Mesothelial cell of epicardium (in vitro differentiated cells): Measurements from ENCODE around the gene DZANK1. TPM values are rescaled to one million over a fixed set of nuclear protein-coding genes. Genes with fewer than 3 reads are reported as not detected.
"Not testable (repeated sequence)": the region's sequence is repeated elsewhere in the genome, so short reads cannot be mapped to it uniquely, and the experiment has no call there.

Source experiments
- DNase-seq, 2 experiments: peaks; one replicate each; pipeline ENCODE4 v3.0.0; 2021; ENCODE audit warnings: low spot score in 2 of 2; ENCODE audit not compliant: unreplicated experiment in 2 of 2
- H3K27ac Mint-ChIP-seq: 2 replicates; pipeline ENCODE4 v1.8.0; 2021; ENCODE audit warnings: mixed read lengths
- H3K27me3 Mint-ChIP-seq: 2 replicates; pipeline ENCODE4 v1.8.0; 2021; ENCODE audit warnings: low read depth, mixed read lengths
- H3K36me3 Mint-ChIP-seq: 2 replicates; pipeline ENCODE4 v1.8.0; 2021; ENCODE audit warnings: mixed read lengths
- H3K4me1 Mint-ChIP-seq: 2 replicates; pipeline ENCODE4 v1.8.0; 2021; ENCODE audit warnings: mixed read lengths
- H3K4me3 Mint-ChIP-seq: 2 replicates; pipeline ENCODE4 v1.8.0; 2021; ENCODE audit warnings: mild to moderate bottlenecking, moderate library complexity, mixed read lengths
- H3K9me3 Mint-ChIP-seq: 2 replicates; pipeline ENCODE4 v1.8.0; 2021; ENCODE audit warnings: mixed read lengths
- total RNA-seq: library from RNA; stranded (reverse); gene quantifications from 3 replicates; pipeline ENCODE4 v1.2.1, GENCODE V29; 2021
- TF ChIP-seq, protein P1 (sequence below): fragments of 200-600 bp; sonication (generic); IDR thresholded peaks from one replicate; pipeline ENCODE4 v1.5.0; 2021; ENCODE audit warnings: antibody characterized with exemption; ENCODE audit not compliant: unreplicated experiment

The DZANK1 gene
- total RNA-seq, 1 donor from 2014 or later, result 7.2 TPM

DNA sequence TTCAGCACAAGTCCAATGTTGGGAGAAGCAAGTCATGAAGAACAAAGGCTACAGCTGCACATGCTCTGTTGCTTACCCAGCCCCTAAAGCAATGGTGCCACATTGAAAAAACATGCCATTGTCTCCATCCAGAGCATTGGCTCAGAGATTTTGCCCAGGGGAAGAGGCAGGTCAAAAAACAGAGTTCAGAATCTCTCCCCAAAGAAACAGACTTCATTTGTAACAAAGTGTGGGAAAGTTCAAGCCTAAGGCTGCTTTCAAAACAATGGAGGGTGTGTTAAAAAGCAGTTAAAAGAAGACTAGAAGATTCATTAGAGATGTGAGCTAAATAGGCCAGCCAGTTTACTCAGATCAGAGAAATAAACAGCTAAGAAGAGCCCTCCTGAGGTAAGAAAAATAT lies 63.6 kb downstream of the DZANK1 start:
- TF ChIP-seq, protein P1, sequence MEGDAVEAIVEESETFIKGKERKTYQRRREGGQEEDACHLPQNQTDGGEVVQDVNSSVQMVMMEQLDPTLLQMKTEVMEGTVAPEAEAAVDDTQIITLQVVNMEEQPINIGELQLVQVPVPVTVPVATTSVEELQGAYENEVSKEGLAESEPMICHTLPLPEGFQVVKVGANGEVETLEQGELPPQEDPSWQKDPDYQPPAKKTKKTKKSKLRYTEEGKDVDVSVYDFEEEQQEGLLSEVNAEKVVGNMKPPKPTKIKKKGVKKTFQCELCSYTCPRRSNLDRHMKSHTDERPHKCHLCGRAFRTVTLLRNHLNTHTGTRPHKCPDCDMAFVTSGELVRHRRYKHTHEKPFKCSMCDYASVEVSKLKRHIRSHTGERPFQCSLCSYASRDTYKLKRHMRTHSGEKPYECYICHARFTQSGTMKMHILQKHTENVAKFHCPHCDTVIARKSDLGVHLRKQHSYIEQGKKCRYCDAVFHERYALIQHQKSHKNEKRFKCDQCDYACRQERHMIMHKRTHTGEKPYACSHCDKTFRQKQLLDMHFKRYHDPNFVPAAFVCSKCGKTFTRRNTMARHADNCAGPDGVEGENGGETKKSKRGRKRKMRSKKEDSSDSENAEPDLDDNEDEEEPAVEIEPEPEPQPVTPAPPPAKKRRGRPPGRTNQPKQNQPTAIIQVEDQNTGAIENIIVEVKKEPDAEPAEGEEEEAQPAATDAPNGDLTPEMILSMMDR, result no peak
- no peaks in the 10 kb centered on the region for H3K4me1 Mint-ChIP-seq

GRCh38 chr20:18401305-18401704 lies 65.5 kb downstream of the DZANK1 start:
- peaks cover 25% of the 10 kb centered on the region for H3K9me3 Mint-ChIP-seq
- no peak overlapping the region for H3K4me3 Mint-ChIP-seq
- H3K36me3 Mint-ChIP-seq, result peaks cover 38% of the 10 kb centered on the region
- no peaks in the 10 kb centered on the region for H3K27me3 Mint-ChIP-seq
- no peak for DNase-seq
- H3K4me1 Mint-ChIP-seq, result peaks cover 5% of the 10 kb centered on the region
- H3K27ac Mint-ChIP-seq, result no peak overlapping the region
- TF ChIP-seq, protein P1, result no peak

More for the DNA sequence above, 63.6 kb downstream of the DZANK1 start:
- Mint-ChIP-seq H3K27me3 (no peaks in the 10 kb centered on the region), H3K36me3 (peaks cover 37% of the 10 kb centered on the region), H3K27ac (no peak overlapping the region), H3K9me3 (peaks cover 25% of the 10 kb centered on the region), H3K4me3 (no peak overlapping the region)
- no peak for DNase-seq

DNA sequence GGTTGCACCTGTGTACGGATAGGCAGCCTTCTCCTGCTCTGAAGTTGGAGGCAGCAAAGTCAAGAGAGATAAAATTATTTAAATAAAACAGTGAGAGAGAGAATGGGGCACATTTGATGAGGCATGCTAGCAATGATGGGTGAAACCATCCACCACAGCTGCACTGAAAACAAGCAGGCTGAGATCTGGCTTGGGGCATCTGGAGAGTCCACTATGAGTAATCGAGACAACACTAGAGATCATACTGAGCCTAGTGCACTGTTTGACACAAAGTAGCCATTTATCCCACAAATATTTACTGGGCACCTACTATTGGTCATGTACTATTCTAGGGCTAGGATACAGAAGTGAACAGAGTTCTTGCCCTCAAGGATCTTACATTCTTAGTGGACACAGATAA lies 66.4 kb downstream of the DZANK1 start:
- H3K9me3 Mint-ChIP-seq, result peaks cover 23% of the 10 kb centered on the region
- no peak overlapping the region for H3K4me3 Mint-ChIP-seq
- H3K27me3 Mint-ChIP-seq, result no peaks in the 10 kb centered on the region
- no peak for DNase-seq
- no peak overlapping the region for H3K27ac Mint-ChIP-seq
- TF ChIP-seq, protein P1, result no peak
- H3K36me3 Mint-ChIP-seq, result peaks cover 38% of the 10 kb centered on the region
- H3K4me1 Mint-ChIP-seq, result peaks cover 5% of the 10 kb centered on the region

DNA sequence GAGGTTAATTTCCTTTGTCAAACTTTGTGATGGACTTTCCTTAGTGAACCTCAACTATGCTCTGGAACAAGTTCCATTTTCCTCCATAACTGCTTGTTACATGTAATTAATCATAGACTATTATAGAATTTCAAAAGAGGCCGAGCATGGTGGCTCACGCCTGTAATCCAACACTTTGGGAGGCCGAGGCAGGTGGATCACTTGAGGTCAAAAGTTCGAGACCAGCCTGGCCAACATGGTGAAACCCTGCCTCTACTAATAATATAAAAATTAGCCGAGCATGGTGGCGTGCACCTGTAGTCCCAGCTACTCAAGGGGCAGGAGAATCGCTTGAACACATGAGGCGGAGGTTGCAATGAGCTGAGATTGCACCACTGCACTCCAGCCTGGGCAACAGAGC lies 68.1 kb downstream of the DZANK1 start:
- Mint-ChIP-seq H3K9me3 (peaks cover 14% of the 10 kb centered on the region), H3K36me3 (peaks cover 31% of the 10 kb centered on the region)
- H3K27me3 Mint-ChIP-seq, DNase-seq, H3K4me1 Mint-ChIP-seq, H3K4me3 Mint-ChIP-seq, H3K27ac Mint-ChIP-seq: not testable (repeated sequence)

DNA sequence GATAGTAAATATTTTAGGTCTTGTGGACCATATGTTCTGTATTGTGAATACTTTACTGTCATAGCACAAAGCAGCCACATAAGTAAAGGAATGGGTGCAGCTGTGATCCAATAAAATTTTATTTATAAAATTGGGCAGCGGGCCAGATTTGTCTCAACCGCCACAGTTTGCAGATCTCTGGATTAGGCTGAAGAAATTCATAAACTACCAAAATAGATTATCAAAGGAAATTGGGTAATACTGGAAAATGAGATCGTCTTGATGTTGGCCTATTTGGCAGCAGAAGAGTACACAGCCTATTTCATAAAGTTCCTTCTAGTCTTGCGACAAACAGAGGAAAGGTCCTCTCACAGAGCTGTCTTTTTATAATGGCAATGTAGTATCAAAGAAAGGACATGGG lies 69.8 kb downstream of the DZANK1 start:
- no peak for DNase-seq
- no peak overlapping the region for H3K27ac Mint-ChIP-seq
- no peaks in the 10 kb centered on the region for H3K27me3 Mint-ChIP-seq
- peaks cover 25% of the 10 kb centered on the region for H3K36me3 Mint-ChIP-seq
- TF ChIP-seq, protein P1, result no peak
- H3K4me1 Mint-ChIP-seq, result peaks cover 5% of the 10 kb centered on the region
- H3K9me3 Mint-ChIP-seq, result peaks cover 11% of the 10 kb centered on the region
- H3K4me3 Mint-ChIP-seq, result no peak overlapping the region

DNA sequence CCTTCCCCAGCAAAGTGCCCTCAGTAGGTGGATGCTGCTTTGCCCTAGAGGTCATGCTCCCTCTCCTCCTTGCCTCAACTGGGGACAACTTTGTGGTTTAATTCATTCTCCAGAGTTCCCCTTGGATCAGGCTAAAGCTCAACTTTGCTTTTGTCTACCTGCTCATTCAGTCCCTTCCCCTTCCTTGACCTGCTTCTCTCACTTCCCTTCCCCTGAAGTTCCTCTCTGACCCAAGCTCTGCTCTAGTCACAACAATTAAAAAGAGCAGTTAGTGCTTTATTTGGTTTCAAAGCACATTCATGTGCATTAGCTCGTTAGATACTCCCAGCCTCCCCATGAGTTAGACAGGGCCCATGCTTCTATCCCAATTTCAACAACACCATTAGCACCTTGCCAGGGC lies 71.3 kb downstream of the DZANK1 start:
- Mint-ChIP-seq H3K9me3 (peaks cover 1% of the 10 kb centered on the region), H3K27ac (no peak overlapping the region), H3K36me3 (peaks cover 13% of the 10 kb centered on the region), H3K4me1 (peaks cover 5% of the 10 kb centered on the region), H3K4me3 (no peak overlapping the region), H3K27me3 (no peaks in the 10 kb centered on the region)
- TF ChIP-seq, protein P1, result no peak
- DNase-seq, result no peak
